Upper lobe of left lung (tissue), 6 donors: ENCODE results near the gene ZNF724. TPM values are rescaled to one million over a fixed set of nuclear protein-coding genes. Genes with fewer than 3 reads are reported as not detected.

Experiments used
- ATAC-seq, 2 donors: fragments of 200-7000 bp; cut with Tn5 transposase; one replicate each; pipeline ENCODE4 v1.9.1; 2022; ENCODE audit warnings: mild to moderate bottlenecking in 2 of 2, moderate library complexity in 2 of 2; ENCODE audit not compliant: low FRiP score in 2 of 2
- DNase-seq, 2 donors: peaks; one replicate each; pipeline ENCODE4 v3.0.0-alpha.2; 2019 to 2020
- H3K27ac ChIP-seq, 4 donors: fragments of 200-600 bp; sonication (generic); one replicate each; pipeline ENCODE4 v1.5.1; 2016 to 2019
- H3K27me3 ChIP-seq, 4 donors: fragments of 200-600 bp; sonication (generic); one replicate each; pipeline ENCODE4 v1.5.1; 2017 to 2019
- H3K36me3 ChIP-seq, 4 donors: fragments of 200-600 bp; sonication (generic); one replicate each; pipeline ENCODE4 v1.5.1; 2016 to 2019
- H3K4me1 ChIP-seq, 4 donors: fragments of 200-600 bp; sonication (generic); one replicate each; pipeline ENCODE4 v1.5.1; 2018 to 2019
- H3K4me3 ChIP-seq, 4 donors: fragments of 200-600 bp; sonication (generic); one replicate each; pipeline ENCODE4 v1.5.1; 2017 to 2019; ENCODE audit warnings: mild to moderate bottlenecking in 2 of 4, moderate library complexity in 1 of 4
- H3K9me3 ChIP-seq, 4 donors: fragments of 200-600 bp; sonication (generic); one replicate each; pipeline ENCODE4 v1.5.1; 2018 to 2019
- EP300 ChIP-seq, 4 donors: sonication (generic); formaldehyde crosslinking; IDR thresholded peaks; one replicate each; pipeline ENCODE4 v1.5.1; 2017; ENCODE audit warnings: antibody characterized with exemption in 4 of 4, control low read depth in 2 of 4
- POLR2A ChIP-seq, 4 donors: fragments of 450-650 bp; IDR thresholded peaks; one replicate each; pipeline ENCODE4 v1.5.1; 2016 to 2017; ENCODE audit warnings: antibody characterized with exemption in 4 of 4, mild to moderate bottlenecking in 2 of 4
- POLR2AphosphoS5 ChIP-seq, 2 donors: sonication (generic); formaldehyde crosslinking; IDR thresholded peaks; one replicate each; pipeline ENCODE4 v1.5.1; 2017; ENCODE audit warnings: antibody characterized with exemption in 2 of 2
- WGBS, 2 donors: methylation state at CpG; one replicate each; pipeline ENCODE4 v1.1.5; 2017 to 2018; 5-methylcytosine and 5-hydroxymethylcytosine counted together
- total RNA-seq, 6 donors: library from RNA; depleted of rRNA in 4 of 6; stranded (reverse); fragments of >200 nt in 4 of 6; gene quantifications; one replicate each; pipeline versions ENCODE4 v1.1.0 to v1.2.1, GENCODE V29; 2016 to 2021
- TF ChIP-seq, protein P1 (sequence below), 6 experiments: fragments of 450-650 bp in 4 of 6; fragments of 200-600 bp in 2 of 6; sonication (generic) in 2 of 6; IDR thresholded peaks; one replicate each; pipeline ENCODE4 v1.5.1; 2016 to 2019; ENCODE audit warnings: antibody characterized with exemption in 6 of 6
- donor health status: DM: no; HTN: no; CAD: no; lungs with moderate emphysema.
- donor health status: DM: no; HTN: yes; CAD: no; lungs with severe emphysema.

The ZNF724 gene
- total RNA-seq, 6 donors from 2014 or later, result 1.1 to 5.2 (median 2.3) TPM

DNA sequence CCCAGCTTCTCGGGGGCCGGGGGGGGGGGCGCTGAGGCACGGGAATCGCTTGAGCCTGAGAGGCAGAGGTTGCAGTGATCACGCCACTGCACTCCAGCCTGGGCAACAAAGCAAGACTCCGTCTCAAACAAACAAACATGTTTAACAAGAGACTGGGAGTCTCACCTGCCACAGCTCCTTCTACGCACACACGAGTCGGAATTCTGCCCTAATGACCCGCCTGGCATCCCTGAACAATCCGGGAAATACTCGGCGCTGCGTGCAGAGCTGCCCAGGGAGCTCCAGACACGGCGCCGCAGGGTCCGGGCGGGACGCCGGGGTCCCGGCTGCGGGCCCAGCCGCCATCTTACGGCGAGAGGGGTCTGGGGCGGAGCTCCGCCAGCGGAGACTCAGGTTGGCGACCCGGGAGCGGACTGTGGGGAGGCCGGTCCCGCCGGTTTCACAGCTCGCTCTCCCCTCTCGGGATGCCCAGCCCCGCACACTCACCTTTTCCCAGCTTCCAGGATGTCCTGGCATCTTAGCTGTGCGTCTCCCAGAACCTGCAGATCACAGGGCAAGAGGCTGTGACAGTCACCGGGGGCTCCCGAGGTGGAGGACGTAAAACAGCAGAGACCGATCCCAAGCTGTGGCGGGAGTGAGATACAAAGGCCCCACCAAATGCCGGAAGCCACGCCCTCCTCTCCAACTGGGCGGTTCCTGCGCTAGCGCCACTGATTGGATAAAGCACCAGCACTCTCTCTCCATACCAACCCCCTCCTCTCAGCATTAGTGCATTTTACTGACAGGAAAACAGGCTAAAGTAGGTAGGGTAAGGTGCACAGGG lies 23.6 kb upstream of the ZNF724 start:
- 0 to 2% methylated on average over 13 to 46 of the region's 50 CpGs for WGBS, 2 donors
- peaks cover 0 to 9% (median 3%) of the 10 kb centered on the region in 4 donors for H3K36me3 ChIP-seq

DNA sequence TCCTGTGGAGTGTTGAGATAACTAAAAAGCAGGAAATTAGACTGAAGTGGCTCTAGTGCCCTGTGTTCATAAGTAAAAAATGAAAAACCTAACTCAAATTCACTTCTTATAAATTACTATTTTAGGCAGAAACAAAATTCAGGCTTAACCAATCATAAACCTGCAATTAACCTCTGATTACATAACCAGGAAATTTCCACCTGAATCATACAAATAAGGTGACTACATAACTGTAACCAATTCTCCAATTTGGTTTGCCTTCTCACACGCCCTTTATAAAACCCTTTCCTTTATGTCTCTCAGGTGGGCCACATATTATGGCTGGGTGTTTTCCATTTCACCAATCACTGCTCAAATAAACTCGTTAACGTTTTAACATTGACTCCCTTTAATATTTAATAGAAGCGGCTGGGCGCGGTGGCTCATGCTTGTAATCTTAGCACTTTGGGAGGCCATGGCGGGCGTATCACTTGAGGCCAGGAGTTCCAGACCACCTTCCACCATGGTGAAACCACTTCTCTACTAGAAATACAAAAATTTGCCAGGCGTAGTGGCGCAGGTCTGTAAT lies 22.9 kb upstream of the ZNF724 start:
- 1% methylated on average over 10 of the region's 10 CpGs for WGBS, 2 donors
- peaks cover under 1 to 16% (median 7%) of the 10 kb centered on the region in 4 donors for H3K36me3 ChIP-seq
- DNase-seq (no peak), ATAC-seq (no peak)
- H3K4me3 ChIP-seq, result peak overlapping the region; percentile 67 to 94 (median 80)
- no peaks in the 10 kb centered on the region for H3K9me3 ChIP-seq
- H3K4me1 ChIP-seq, result peaks cover 6 to 18% (median 12%) of the 10 kb centered on the region in 4 donors
- no peaks in the 10 kb centered on the region for H3K27me3 ChIP-seq
- TF ChIP-seq POLR2AphosphoS5 (IDR thresholded peaks at IDR 0.05) (no peak), EP300 (IDR thresholded peaks at IDR 0.05) (no peak), POLR2A (IDR thresholded peaks at IDR 0.05) (no peak)
- TF ChIP-seq, protein P1, sequence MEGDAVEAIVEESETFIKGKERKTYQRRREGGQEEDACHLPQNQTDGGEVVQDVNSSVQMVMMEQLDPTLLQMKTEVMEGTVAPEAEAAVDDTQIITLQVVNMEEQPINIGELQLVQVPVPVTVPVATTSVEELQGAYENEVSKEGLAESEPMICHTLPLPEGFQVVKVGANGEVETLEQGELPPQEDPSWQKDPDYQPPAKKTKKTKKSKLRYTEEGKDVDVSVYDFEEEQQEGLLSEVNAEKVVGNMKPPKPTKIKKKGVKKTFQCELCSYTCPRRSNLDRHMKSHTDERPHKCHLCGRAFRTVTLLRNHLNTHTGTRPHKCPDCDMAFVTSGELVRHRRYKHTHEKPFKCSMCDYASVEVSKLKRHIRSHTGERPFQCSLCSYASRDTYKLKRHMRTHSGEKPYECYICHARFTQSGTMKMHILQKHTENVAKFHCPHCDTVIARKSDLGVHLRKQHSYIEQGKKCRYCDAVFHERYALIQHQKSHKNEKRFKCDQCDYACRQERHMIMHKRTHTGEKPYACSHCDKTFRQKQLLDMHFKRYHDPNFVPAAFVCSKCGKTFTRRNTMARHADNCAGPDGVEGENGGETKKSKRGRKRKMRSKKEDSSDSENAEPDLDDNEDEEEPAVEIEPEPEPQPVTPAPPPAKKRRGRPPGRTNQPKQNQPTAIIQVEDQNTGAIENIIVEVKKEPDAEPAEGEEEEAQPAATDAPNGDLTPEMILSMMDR (IDR thresholded peaks at IDR 0.05), result no peak
- H3K27ac ChIP-seq, result peak overlapping the region; percentile 89 to 94 (median 92)

More for the DNA sequence above, 23.6 kb upstream of the ZNF724 start:
- DNase-seq (peak; percentile 91 to 94), ATAC-seq (peak; percentile 98 to 100)
- peak overlapping the region; percentile 67 to 94 (median 80) for H3K4me3 ChIP-seq
- peak overlapping the region; percentile 89 to 94 (median 92) for H3K27ac ChIP-seq
- peaks cover 6 to 18% (median 12%) of the 10 kb centered on the region in 4 donors for H3K4me1 ChIP-seq
- H3K9me3 ChIP-seq, result no peaks in the 10 kb centered on the region
- TF ChIP-seq, protein P1 (IDR thresholded peaks at IDR 0.05), result no peak
- TF ChIP-seq POLR2AphosphoS5 (IDR thresholded peaks at IDR 0.05) (peak; percentile 67 to 94), POLR2A (IDR thresholded peaks at IDR 0.05) (peak in 3 of 4 donors; percentile 80 to 88 (median 88))
- no peaks in the 10 kb centered on the region for H3K27me3 ChIP-seq

DNA sequence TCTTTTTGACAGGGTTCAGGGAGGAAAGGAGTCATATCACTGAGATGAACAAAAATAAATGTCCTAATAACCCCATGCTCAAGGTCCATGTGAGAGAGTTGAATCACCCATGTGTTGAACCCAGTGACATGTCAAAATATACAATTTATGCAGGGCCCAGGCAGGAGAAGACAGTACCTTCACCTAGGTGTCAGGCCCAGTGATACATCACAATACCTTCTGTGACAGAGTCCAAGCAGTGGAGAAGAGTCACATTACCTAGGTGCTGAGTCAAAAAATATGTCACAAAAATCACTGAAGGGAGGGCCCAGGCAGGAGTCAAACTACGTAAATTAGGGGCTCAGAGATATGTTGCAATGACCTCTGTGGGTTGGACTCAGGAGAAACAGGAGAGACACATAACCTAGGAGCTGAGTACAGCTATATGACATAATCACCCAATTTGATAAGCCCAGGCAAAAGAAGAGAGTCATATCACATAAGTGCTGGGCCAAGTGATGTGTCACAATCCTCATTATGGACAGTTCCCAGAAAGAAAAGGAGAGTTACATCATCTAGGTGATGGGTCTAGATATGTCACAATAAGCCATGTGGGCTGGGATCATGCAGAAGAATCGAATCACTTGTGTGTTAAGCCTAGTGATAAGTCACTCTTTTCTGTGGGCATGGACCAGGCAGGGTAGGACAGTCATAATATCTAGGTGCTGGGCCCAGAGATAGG lies 13.8 kb upstream of the ZNF724 start:
- Histone ChIP-seq H3K4me1 (no peaks in the 10 kb centered on the region), H3K4me3 (no peak overlapping the region), H3K27me3 (no peaks in the 10 kb centered on the region), H3K36me3 (peaks cover 10 to 61% (median 29%) of the 10 kb centered on the region in 4 donors), H3K9me3 (no peaks in the 10 kb centered on the region), H3K27ac (no peak overlapping the region)
- 81 to 91% methylated on average over 2 of the region's 2 CpGs for WGBS, 2 donors
- ATAC-seq, result peak in 1 of 2 donors; percentile 24
- TF ChIP-seq, protein P1 (IDR thresholded peaks at IDR 0.05), result no peak
- DNase-seq, result no peak

DNA sequence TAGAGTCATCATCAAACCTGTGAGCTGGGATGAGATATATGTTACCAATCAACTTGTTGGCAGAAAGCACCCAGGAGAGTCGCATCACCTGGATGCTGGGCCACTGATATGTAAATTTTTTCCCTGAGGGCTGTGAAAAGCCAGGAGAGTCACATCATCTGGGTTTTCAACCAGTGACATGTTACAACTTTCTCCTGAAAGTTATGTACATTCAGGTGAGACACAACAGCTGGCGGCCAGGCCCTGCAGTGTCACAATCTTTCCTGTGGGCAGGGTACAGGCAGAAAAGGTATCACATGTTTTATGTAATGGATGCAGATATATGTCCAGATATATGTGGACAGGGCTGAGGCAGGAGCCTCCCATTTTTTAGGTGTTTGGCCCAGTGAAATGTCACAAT lies 13.2 kb upstream of the ZNF724 start:
- WGBS, 2 donors, result 74 to 89% methylated on average over 1 to 2 of the region's 2 CpGs

More for the DNA sequence above, 13.2 kb upstream of the ZNF724 start:
- no peak for DNase-seq
- H3K36me3 ChIP-seq, result peaks cover 12 to 63% (median 30%) of the 10 kb centered on the region in 4 donors
- H3K27ac ChIP-seq, result no peak overlapping the region
- H3K9me3 ChIP-seq, result no peaks in the 10 kb centered on the region
- H3K4me3 ChIP-seq, result no peak overlapping the region
- no peaks in the 10 kb centered on the region for H3K4me1 ChIP-seq
- TF ChIP-seq POLR2A (IDR thresholded peaks at IDR 0.05) (no peak), POLR2AphosphoS5 (IDR thresholded peaks at IDR 0.05) (no peak), EP300 (IDR thresholded peaks at IDR 0.05) (no peak)
- TF ChIP-seq, protein P1 (IDR thresholded peaks at IDR 0.05), result no peak
- ATAC-seq, result no peak
- H3K27me3 ChIP-seq, result no peaks in the 10 kb centered on the region
